HG03097 (cell line): ENCODE measurements around the gene SPOP.

Experiments
- ATAC-seq: cut with Tn5 transposase; IDR thresholded peaks from one replicate; pipeline ENCODE4 v1.9.1; 2021; ENCODE audit not compliant: unreplicated experiment, low FRiP score

SPOP gene

GRCh38 chr17:49588726-49589576 lies 88.9 kb downstream of the SPOP start:
- ATAC-seq, result no peak

GRCh38 chr17:49588312-49588711 lies 89.6 kb downstream of the SPOP start:
- ATAC-seq, result no peak

GRCh38 chr17:49587366-49588073 lies 90.4 kb downstream of the SPOP start:
- ATAC-seq, result no peak

GRCh38 chr17:49585422-49586027 lies 92.4 kb downstream of the SPOP start:
- no peak for ATAC-seq

- ATAC-seq, result no peak
Measured at GRCh38 chr17:49583889-49584288, 94.0 kb downstream of the SPOP start.

- no peak for ATAC-seq
Measured at GRCh38 chr17:49583226-49583625, 94.7 kb downstream of the SPOP start.

- ATAC-seq, result no peak
Measured at GRCh38 chr17:49582789-49583188, 95.1 kb downstream of the SPOP start.

GRCh38 chr17:49582055-49582722 lies 95.7 kb downstream of the SPOP start:
- ATAC-seq, result no peak

GRCh38 chr17:49581648-49581998 lies 96.3 kb downstream of the SPOP start:
- ATAC-seq, result no peak

GRCh38 chr17:49580981-49581647 lies 96.8 kb downstream of the SPOP start:
- no peak for ATAC-seq

- no peak for ATAC-seq
Measured at GRCh38 chr17:49580055-49580721, 97.7 kb downstream of the SPOP start.

GRCh38 chr17:49579522-49579921 lies 98.4 kb downstream of the SPOP start:
- ATAC-seq, result no peak

GRCh38 chr17:49578952-49579500 lies 98.9 kb downstream of the SPOP start:
- no peak for ATAC-seq

GRCh38 chr17:49578414-49578813 lies 99.5 kb downstream of the SPOP start:
- no peak for ATAC-seq

GRCh38 chr17:49577963-49578362 lies 99.9 kb downstream of the SPOP start:
- ATAC-seq, result no peak

- no peak for ATAC-seq
Measured at GRCh38 chr17:49577650-49577934, 100.3 kb downstream of the SPOP start.

GRCh38 chr17:49576917-49577649 lies 100.8 kb downstream of the SPOP start:
- ATAC-seq, result no peak

GRCh38 chr17:49576088-49576916 lies 101.6 kb downstream of the SPOP start:
- ATAC-seq, result no peak
